Pancreas (tissue), 10 donors: ENCODE measurements around the gene PIP5K1A. TPM values are rescaled to one million over a fixed set of nuclear protein-coding genes. Genes with fewer than 3 reads are reported as not detected.

Experiments used
- ATAC-seq, 4 donors: fragments of 200-7000 bp; cut with Tn5 transposase; one replicate each; pipeline versions ENCODE4 v1.8.0 to v1.9.1; 2020; ENCODE audit warnings: mild to moderate bottlenecking in 4 of 4, moderate library complexity in 4 of 4
- DNase-seq, 6 donors: peaks; one replicate each; pipeline ENCODE4 v3.0.0-alpha.2; 2020
- FAIRE-seq: peaks from 2 replicates; lab custom pipeline; 2012; peaks lifted over from hg19 to GRCh38; lab: Jason Lieb, UNC
- H3K27ac ChIP-seq, 4 donors: fragments of 200-600 bp; sonication (generic); 1 replicate in 3 of 4; 2 replicates in 1 of 4; pipeline versions ENCODE4 v1.5.0 to v1.8.0; 2020
- H3K27me3 ChIP-seq, 4 donors: fragments of 200-600 bp; one replicate each; pipeline ENCODE4 v1.8.0; 2021
- H3K36me3 ChIP-seq, 3 donors: fragments of 200-600 bp; sonication (generic) in 1 of 3; one replicate each; pipeline versions ENCODE4 v1.5.0 to v1.8.0; 2020 to 2021
- H3K4me1 ChIP-seq, 3 donors: fragments of 200-600 bp; one replicate each; pipeline ENCODE4 v1.8.0; 2021
- H3K4me3 ChIP-seq, 4 donors: fragments of 200-600 bp; sonication (generic) in 2 of 4; one replicate each; pipeline versions ENCODE4 v1.5.0 to v1.8.0; 2020 to 2021
- H3K9me3 ChIP-seq, 4 donors: fragments of 200-600 bp; one replicate each; pipeline ENCODE4 v1.8.0; 2021
- WGBS, 2 donors: extraction: QIAGEN DNeasy Blood & Tissue Kit; methylation state at CpG; one replicate each; pipeline ENCODE4 v1.1.7; 2013; 5-methylcytosine and 5-hydroxymethylcytosine counted together
- intact Hi-C, 3 donors: fragments of 100-400 bp; cut with DNase I; formaldehyde crosslinking; loops; one replicate each; pipeline versions ENCODE4 v1.11.1 to v1.14.2; 2022
- polyA plus RNA-seq, 2 donors: library from polyadenylated mRNA; stranded (reverse); fragments of 200-250 nt; gene quantifications; one replicate each; pipeline ENCODE4 v1.2.3, GENCODE V29; 2013
- total RNA-seq, 6 donors: library from RNA; stranded (reverse); fragmentation: NEBNext Ultra II Directional in 4 of 6; extraction: Animal tissue kit (Norgen Biotek cat#: 25700) in 4 of 6; gene quantifications; one replicate each; pipeline versions ENCODE4 v1.2.1 to v1.2.4, GENCODE V29; 2021 to 2023
- TF ChIP-seq, protein P1 (sequence below), 4 donors: fragments of 200-600 bp; sonication (generic) in 3 of 4; IDR thresholded peaks; one replicate each; pipeline versions ENCODE4 v1.5.0 to v1.8.0; 2021; ENCODE audit warnings: antibody characterized with exemption in 4 of 4
- donor health status: healthy with polysubstance abuse.
- donor health status: DM: no; HTN: no; CAD: no; lungs with moderate emphysema.
- donor health status: DM: no; HTN: no; CAD: no.
- donor health status: control.
- donor health status: control.
- donor health status: Bipolar disorder and iron deficiency.
- donor health status: DM: yes; HTN: yes; CAD: no.
- donor health status: DM: no; HTN: no; CAD: no.
- donor health status: DM: no; HTN: no; CAD: no.
- donor health status: DM: yes; HTN: yes; CAD: no.

PIP5K1A gene, protein sequence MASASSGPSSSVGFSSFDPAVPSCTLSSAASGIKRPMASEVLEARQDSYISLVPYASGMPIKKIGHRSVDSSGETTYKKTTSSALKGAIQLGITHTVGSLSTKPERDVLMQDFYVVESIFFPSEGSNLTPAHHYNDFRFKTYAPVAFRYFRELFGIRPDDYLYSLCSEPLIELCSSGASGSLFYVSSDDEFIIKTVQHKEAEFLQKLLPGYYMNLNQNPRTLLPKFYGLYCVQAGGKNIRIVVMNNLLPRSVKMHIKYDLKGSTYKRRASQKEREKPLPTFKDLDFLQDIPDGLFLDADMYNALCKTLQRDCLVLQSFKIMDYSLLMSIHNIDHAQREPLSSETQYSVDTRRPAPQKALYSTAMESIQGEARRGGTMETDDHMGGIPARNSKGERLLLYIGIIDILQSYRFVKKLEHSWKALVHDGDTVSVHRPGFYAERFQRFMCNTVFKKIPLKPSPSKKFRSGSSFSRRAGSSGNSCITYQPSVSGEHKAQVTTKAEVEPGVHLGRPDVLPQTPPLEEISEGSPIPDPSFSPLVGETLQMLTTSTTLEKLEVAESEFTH
- total RNA-seq: 10 to 100 TPM; 10.1 to 22.6 (median 15.3) TPM
- polyA plus RNA-seq: 10 to 100 TPM; 16.6 to 20.8 TPM

DNA sequence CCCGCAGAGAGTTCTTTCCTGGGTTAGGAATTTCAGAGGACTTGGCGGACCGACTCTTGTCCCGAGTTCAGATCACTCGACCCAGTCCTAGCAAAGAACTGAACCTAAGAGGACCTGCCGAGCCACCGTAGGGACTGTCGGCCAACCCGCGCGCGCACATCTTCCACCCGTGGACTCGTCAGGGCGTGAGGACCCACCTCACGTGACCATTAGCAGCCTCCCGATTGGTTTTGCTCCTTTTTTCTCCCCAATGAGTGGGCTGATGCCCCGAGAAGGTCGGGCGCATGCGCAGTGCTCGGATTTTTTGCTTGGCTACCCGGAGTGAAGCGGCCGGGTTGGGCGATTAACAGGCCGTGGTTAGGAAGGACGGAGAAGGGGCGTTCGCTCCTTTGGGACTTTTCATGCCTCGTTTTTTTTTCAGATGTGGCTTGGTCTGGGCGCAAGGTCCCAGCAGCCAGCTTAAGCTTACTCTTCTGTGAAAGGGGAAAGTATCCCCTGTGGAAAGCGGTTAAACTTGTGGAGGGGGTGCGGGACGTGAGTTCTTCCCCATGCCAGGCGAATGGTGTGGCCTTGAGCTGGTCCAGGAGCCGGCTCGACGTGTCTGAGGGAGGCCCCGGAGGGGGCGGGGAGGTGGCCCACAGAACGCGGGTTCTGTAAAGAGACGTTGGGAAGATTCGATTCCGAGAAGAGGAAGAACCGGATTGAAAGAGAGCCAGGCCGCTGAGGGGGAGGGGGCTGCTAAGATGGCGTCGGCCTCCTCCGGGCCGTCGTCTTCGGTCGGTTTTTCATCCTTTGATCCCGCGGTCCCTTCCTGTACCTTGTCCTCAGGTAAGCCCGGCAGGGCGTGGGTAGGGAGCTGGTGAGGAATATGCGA, at the start of gene PIP5K1A:
TSS of gene PIP5K1A (plus strand) at position 299 of the 874 bp plus-strand sequence. CDS start at position 744, 445 bp downstream.
- intact Hi-C loops: loop anchor here in 2 of 3 donors (5.0 kb wide), 1 partner anchor 54 kb away; the partner anchor contains the start of gene PSMD4 (in 2 of the 2)
- Histone ChIP-seq H3K4me1 (peaks cover 7 to 23% (median 12%) of the 10 kb centered on the region in 3 donors), H3K4me3 (peak within 1 kb of the TSS; percentile 56 to 75 (median 65)), H3K27me3 (no peaks in the 10 kb centered on the region), H3K9me3 (no peaks in the 10 kb centered on the region), H3K27ac (peak within 1 kb of the TSS; percentile 66 to 93 (median 82)), H3K36me3 (no peaks in the 10 kb centered on the region)
- FAIRE-seq: no peak
- TF ChIP-seq, protein P1, sequence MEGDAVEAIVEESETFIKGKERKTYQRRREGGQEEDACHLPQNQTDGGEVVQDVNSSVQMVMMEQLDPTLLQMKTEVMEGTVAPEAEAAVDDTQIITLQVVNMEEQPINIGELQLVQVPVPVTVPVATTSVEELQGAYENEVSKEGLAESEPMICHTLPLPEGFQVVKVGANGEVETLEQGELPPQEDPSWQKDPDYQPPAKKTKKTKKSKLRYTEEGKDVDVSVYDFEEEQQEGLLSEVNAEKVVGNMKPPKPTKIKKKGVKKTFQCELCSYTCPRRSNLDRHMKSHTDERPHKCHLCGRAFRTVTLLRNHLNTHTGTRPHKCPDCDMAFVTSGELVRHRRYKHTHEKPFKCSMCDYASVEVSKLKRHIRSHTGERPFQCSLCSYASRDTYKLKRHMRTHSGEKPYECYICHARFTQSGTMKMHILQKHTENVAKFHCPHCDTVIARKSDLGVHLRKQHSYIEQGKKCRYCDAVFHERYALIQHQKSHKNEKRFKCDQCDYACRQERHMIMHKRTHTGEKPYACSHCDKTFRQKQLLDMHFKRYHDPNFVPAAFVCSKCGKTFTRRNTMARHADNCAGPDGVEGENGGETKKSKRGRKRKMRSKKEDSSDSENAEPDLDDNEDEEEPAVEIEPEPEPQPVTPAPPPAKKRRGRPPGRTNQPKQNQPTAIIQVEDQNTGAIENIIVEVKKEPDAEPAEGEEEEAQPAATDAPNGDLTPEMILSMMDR (IDR thresholded peaks at IDR 0.05): no peak
- peak; percentile 87 to 91 (median 89) for ATAC-seq
- peak; percentile 97 to 100 (median 99) for DNase-seq
- 0% methylated on average over 59 to 60 of the region's 60 CpGs for WGBS, 2 donors

DNA sequence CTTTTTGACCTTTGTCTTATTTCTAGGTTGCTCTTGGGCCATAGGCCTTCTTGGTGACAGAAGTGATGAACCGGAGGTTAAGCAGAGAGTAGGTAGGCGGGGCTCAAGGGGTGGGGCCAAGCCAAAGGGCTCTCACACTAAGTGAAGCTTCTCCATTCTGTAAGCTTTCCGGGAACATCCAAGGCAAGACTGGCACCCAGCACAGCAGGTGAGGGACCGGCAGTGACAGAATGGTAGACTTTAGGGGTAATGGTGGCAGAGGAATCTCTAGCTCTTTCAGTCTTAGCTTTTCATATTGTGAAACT, 41.9 kb upstream of the PIP5K1A start, which contains the start of gene TNFAIP8L2:
TSS of gene TNFAIP8L2 (plus strand) at position 135 of the 305 bp plus-strand sequence. CDS start 2,049 bp downstream, outside the sequence.
- FAIRE-seq (no peak), DNase-seq (peak in 1 of 6 donors; percentile 43), ATAC-seq (peak; percentile 12 to 76 (median 56))
- H3K27me3 ChIP-seq: no peaks in the 10 kb centered on the region
- peaks cover 0 to 21% (median 0%) of the 10 kb centered on the region in 3 donors for H3K36me3 ChIP-seq
- H3K4me1 ChIP-seq: no peaks in the 10 kb centered on the region
- 59 to 66% methylated on average over 4 of the region's 4 CpGs for WGBS, 2 donors
- H3K9me3 ChIP-seq: no peaks in the 10 kb centered on the region
- intact Hi-C loops: loop anchor here in 2 of 3 donors (10.0 kb wide), 2 partner anchors 62 to 132 kb away; no protein-coding TSS in a partner anchor
- TF ChIP-seq, protein P1 (IDR thresholded peaks at IDR 0.05): no peak
- peak within 1 kb of the TSS in 1 of 4 donors; percentile 15 for H3K27ac ChIP-seq
- peak within 1 kb of the TSS in 1 of 4 donors; percentile 26 for H3K4me3 ChIP-seq

DNA sequence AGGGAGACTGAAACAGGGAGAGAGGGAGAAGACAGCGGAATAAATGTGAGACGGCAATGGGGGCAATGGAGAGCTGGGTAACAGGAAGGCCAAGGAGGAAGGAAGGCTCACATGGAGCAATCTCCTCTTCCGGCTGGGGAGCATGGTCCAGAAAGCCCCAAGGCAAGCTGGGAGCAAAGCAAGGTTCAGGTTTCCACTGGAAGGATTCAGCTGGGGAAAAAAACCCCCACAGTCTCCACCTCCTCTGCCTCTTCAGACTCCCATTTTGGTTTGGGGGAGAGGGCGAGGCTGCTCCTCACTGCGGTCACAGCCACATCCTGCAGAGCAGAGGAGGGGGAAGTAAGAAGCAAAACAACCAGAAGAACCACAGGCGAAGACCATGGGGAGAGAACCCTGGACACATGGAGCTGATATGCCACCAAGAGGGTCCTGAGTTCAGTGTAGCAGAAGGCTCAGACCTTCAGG, 41.3 kb upstream of the PIP5K1A start:
- 82 to 89% methylated on average over 6 of the region's 6 CpGs for WGBS, 2 donors
- TF ChIP-seq, protein P1 (IDR thresholded peaks at IDR 0.05): no peak

DNA sequence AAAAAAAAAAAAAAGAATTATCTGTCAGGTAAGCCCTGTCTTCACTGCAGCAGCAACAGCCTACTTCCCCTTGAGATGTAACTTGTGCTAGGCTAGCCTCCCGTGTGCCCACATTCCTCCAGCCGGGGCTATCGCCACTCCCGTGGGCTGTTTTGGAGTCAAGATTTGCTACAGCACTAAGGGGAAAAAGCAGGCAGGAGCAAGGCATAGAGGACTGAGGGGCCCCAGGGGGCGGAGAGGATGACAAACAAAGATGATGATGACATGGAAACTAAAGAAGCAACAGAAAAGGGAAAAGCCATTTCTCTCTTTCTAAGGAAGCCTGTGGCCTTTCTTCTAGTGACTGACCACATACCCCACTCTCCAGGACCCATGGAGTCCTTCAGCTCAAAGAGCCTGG, 40.0 kb upstream of the PIP5K1A start:
- TF ChIP-seq, protein P1 (IDR thresholded peaks at IDR 0.05): no peak
- Histone ChIP-seq H3K9me3 (no peaks in the 10 kb centered on the region), H3K36me3 (peaks cover 0 to 21% (median 0%) of the 10 kb centered on the region in 3 donors), H3K4me3 (no peak overlapping the region), H3K27me3 (no peaks in the 10 kb centered on the region), H3K4me1 (no peaks in the 10 kb centered on the region), H3K27ac (no peak overlapping the region)
- DNase-seq (no peak), ATAC-seq (no peak), FAIRE-seq (no peak)
- intact Hi-C loops: loop anchor here in 2 of 3 donors (10.0 kb wide), 2 partner anchors 64 to 134 kb away; no protein-coding TSS in a partner anchor
- 81 to 90% methylated on average over 5 of the region's 5 CpGs for WGBS, 2 donors

More for the DNA sequence above, 41.3 kb upstream of the PIP5K1A start:
- peak overlapping the region in 1 of 4 donors; percentile 26 for H3K4me3 ChIP-seq
- ATAC-seq (peak in 2 of 4 donors; percentile 16 to 47), FAIRE-seq (no peak), DNase-seq (no peak)
- H3K27ac ChIP-seq: peak overlapping the region in 1 of 4 donors; percentile 15
- no peaks in the 10 kb centered on the region for H3K9me3 ChIP-seq
- no peaks in the 10 kb centered on the region for H3K27me3 ChIP-seq
- H3K36me3 ChIP-seq: peaks cover 0 to 21% (median 0%) of the 10 kb centered on the region in 3 donors
- intact Hi-C loops: loop anchor here in 2 of 3 donors (10.0 kb wide), 2 partner anchors 62 to 132 kb away; no protein-coding TSS in a partner anchor
- H3K4me1 ChIP-seq: no peaks in the 10 kb centered on the region
